SU-DHL-6 (cell line): ENCODE data around the gene HSPA1B.
"Not testable (repeated sequence)": the region's sequence is repeated elsewhere in the genome, so short reads cannot be mapped to it uniquely, and the experiment has no call there.

Source experiments
- H2AFZ ChIP-seq: fragments of 200-600 bp; sonication (generic); 2 replicates; pipeline ENCODE4 v1.6.1; 2014; ENCODE audit warnings: low read depth, mild to moderate bottlenecking, moderate library complexity, mixed read lengths, antibody characterized with exemption, low read length; ENCODE audit not compliant: severe bottlenecking
- H3F3A ChIP-seq: fragments of 200-600 bp; shearing (Covaris generic); 2 replicates; pipeline ENCODE4 v1.6.0; 2016; ENCODE audit warnings: antibody characterized with exemption, mild to moderate bottlenecking; ENCODE audit not compliant: insufficient read depth
- H3K27ac ChIP-seq: fragments of 200-600 bp; sonication (generic); 2 replicates; pipeline ENCODE4 v1.5.1; 2016; ENCODE audit warnings: low read depth, mild to moderate bottlenecking, low read length, moderate library complexity, mixed read lengths
- H3K27me3 ChIP-seq: fragments of 200-600 bp; sonication (generic), shearing (Covaris generic); 2 replicates; pipeline ENCODE4 v1.6.0; 2014; ENCODE audit warnings: mild to moderate bottlenecking, low read length
- H3K36me3 ChIP-seq: fragments of 200-600 bp; sonication (generic); 2 replicates; pipeline ENCODE4 v1.6.1; 2014; ENCODE audit warnings: mild to moderate bottlenecking, low read length, mixed read lengths
- H3K4me2 ChIP-seq: fragments of 300-600, 200-600 bp; shearing (Covaris generic), sonication (generic); 2 replicates; pipeline ENCODE4 v1.6.0; 2014; ENCODE audit warnings: low read length, low read depth, mild to moderate bottlenecking; ENCODE audit not compliant: poor library complexity, severe bottlenecking
- H3K4me3 ChIP-seq: fragments of 200-600 bp; sonication (generic); 2 replicates; pipeline ENCODE4 v1.5.1; 2014; ENCODE audit warnings: antibody characterized with exemption, low read length, mild to moderate bottlenecking, mixed read lengths; ENCODE audit not compliant: insufficient read depth, poor library complexity, severe bottlenecking
- H3K79me2 ChIP-seq: fragments of 200-600 bp; sonication (generic); 2 replicates; pipeline ENCODE4 v1.6.1; 2014; ENCODE audit warnings: mild to moderate bottlenecking, low read length, moderate library complexity; ENCODE audit not compliant: insufficient read depth
- H3K9ac ChIP-seq: fragments of 200-600 bp; sonication (generic); 2 replicates; pipeline ENCODE4 v1.7.0; 2014; ENCODE audit warnings: mild to moderate bottlenecking, low read length
- H3K9me2 ChIP-seq: fragments of 200-600 bp; sonication (generic); replicated peaks from 2 replicates; pipeline ENCODE4 v1.6.1; 2014; ENCODE audit warnings: low read length; ENCODE audit not compliant: insufficient read depth
- H3K9me3 ChIP-seq: fragments of 200-600 bp; sonication (generic); 2 replicates; pipeline ENCODE4 v1.6.1; 2014; ENCODE audit warnings: low read length, mixed read lengths; ENCODE audit not compliant: insufficient read depth
- H4K20me1 ChIP-seq: fragments of 200-600 bp; sonication (generic); 2 replicates; pipeline ENCODE4 v1.6.1; 2014; ENCODE audit warnings: low read depth, mild to moderate bottlenecking, antibody characterized with exemption, low read length, moderate library complexity, mixed read lengths
- CTCF ChIP-seq: fragments of 200-600 bp; sonication (generic); IDR thresholded peaks from one replicate; pipeline ENCODE4 v1.5.1; 2017; ENCODE audit warnings: antibody characterized with exemption, mild to moderate bottlenecking, low read length, moderate library complexity; ENCODE audit not compliant: insufficient read depth, poor library complexity, severe bottlenecking
- EZH2phosphoT487 ChIP-seq: fragments of 200-600 bp; sonication (generic), shearing (Covaris generic); conservative IDR thresholded peaks from 2 replicates; pipeline ENCODE4 v1.6.1; 2018; ENCODE audit warnings: mild to moderate bottlenecking, antibody characterized with exemption, low read length, moderate library complexity, mixed read lengths

Gene HSPA1B

GRCh38 chr6:31861150-31861549 lies 33.6 kb downstream of the HSPA1B start:
- Histone ChIP-seq H3K27me3 (no peaks in the 10 kb centered on the region), H3K27ac (no peak overlapping the region), H2AFZ (no peak overlapping the region), H3K36me3 (no peaks in the 10 kb centered on the region; the same call in 1 of the 2 replicates), H3K9ac (no peak overlapping the region), H3K4me3 (no peak overlapping the region), H3K9me2 (no peaks in the 10 kb centered on the region), H4K20me1 (no peaks in the 10 kb centered on the region), H3K9me3 (no peaks in the 10 kb centered on the region), H3K4me2 (no peak overlapping the region), H3F3A (peaks cover 12% of the 10 kb centered on the region), H3K79me2 (peaks cover 5% of the 10 kb centered on the region; the same call in 1 of the 2 replicates)
- TF ChIP-seq CTCF (no peak), EZH2phosphoT487 (no peak)

- peaks cover 5% of the 10 kb centered on the region; the same call in 1 of the 2 replicates for H3K79me2 ChIP-seq
- H2AFZ ChIP-seq = no peak overlapping the region
- H3K9me3 ChIP-seq = no peaks in the 10 kb centered on the region
- no peaks in the 10 kb centered on the region for H3K9me2 ChIP-seq
- H3K4me3 ChIP-seq = peak overlapping the region; percentile 64
- peak overlapping the region; percentile 66 for H3K9ac ChIP-seq
- TF ChIP-seq EZH2phosphoT487 (no peak), CTCF (no peak)
- H3F3A ChIP-seq = peaks cover 12% of the 10 kb centered on the region
- no peaks in the 10 kb centered on the region for H3K27me3 ChIP-seq
- H3K27ac ChIP-seq = no peak overlapping the region
- H3K36me3 ChIP-seq = no peaks in the 10 kb centered on the region; the same call in 1 of the 2 replicates
- H4K20me1 ChIP-seq = no peaks in the 10 kb centered on the region
- H3K4me2 ChIP-seq = peak overlapping the region; percentile 78
Measured at GRCh38 chr6:31861919-31862343, 34.4 kb downstream of the HSPA1B start.

GRCh38 chr6:31862344-31863235 lies 35.1 kb downstream of the HSPA1B start, which contains the start of gene NEU1:
Gene NEU1, minus strand, starts transcription at chr6:31862821. Its CDS starts 45 bp downstream, at chr6:31862776.
- Histone ChIP-seq H3K36me3 (no peaks in the 10 kb centered on the region), H3K9me2 (no peaks in the 10 kb centered on the region)

GRCh38 chr6:31864123-31864562 lies 36.6 kb downstream of the HSPA1B start:
- not testable (repeated sequence) for H3K9me3 ChIP-seq, H4K20me1 ChIP-seq, H3K27me3 ChIP-seq, H3K36me3 ChIP-seq, H3K79me2 ChIP-seq, H3K9me2 ChIP-seq
- Histone ChIP-seq H3F3A (peaks cover 12% of the 10 kb centered on the region), H3K27ac (peak overlapping the region; percentile 76), H2AFZ (peak overlapping the region; percentile 89), H3K9ac (peak overlapping the region; percentile 63), H3K4me3 (peak overlapping the region; percentile 74), H3K4me2 (peak overlapping the region; percentile 76)

More at GRCh38 chr6:31862344-31863235, 35.1 kb downstream of the HSPA1B start, which contains the start of gene NEU1:
- H3K79me2 ChIP-seq = peaks cover 5% of the 10 kb centered on the region; the same call in 1 of the 2 replicates
- peaks cover 12% of the 10 kb centered on the region for H3F3A ChIP-seq
- H3K9me3 ChIP-seq = no peaks in the 10 kb centered on the region
- H3K9ac ChIP-seq = peak within 1 kb of the TSS; percentile 66
- H3K4me3 ChIP-seq = peak within 1 kb of the TSS; percentile 74
- TF ChIP-seq CTCF (no peak), EZH2phosphoT487 (no peak)
- H3K4me2 ChIP-seq = peak within 1 kb of the TSS; percentile 78
- no peaks in the 10 kb centered on the region for H4K20me1 ChIP-seq
- H2AFZ ChIP-seq = peak within 1 kb of the TSS; percentile 89
- no peaks in the 10 kb centered on the region for H3K27me3 ChIP-seq
- H3K27ac ChIP-seq = peak within 1 kb of the TSS; percentile 76
